GM12878 (cell line): ENCODE results near the gene POMT1.

Experiments
- BRCA1 ChIP-seq: IDR thresholded peaks from 2 replicates; pipeline ENCODE4 v1.6.1; 2011; ENCODE audit warnings: low read depth, low read length, improper control_type of control experiment
- CTCF ChIP-seq, 3 experiments: IDR thresholded peaks in 2 of 3; conservative IDR thresholded peaks in 1 of 3; 2 replicates each; pipeline ENCODE4 v1.5.1; 2011; ENCODE audit warnings: low read depth in 3 of 3, low read length in 3 of 3, mild to moderate bottlenecking in 3 of 3, control low read depth in 2 of 3, moderate library complexity in 2 of 3, inconsistent platforms in 1 of 3, mixed read lengths in 1 of 3; ENCODE audit not compliant: control insufficient read depth in 2 of 3, insufficient read depth in 1 of 3; ENCODE audit errors: extremely low read depth in 1 of 3
- EP300 ChIP-seq, 2 experiments: fragments of 150-350 bp in 1 of 2; IDR thresholded peaks; 2 replicates each; pipeline ENCODE4 v1.6.1; 2011 to 2012; ENCODE audit warnings: low read depth in 2 of 2, low read length in 2 of 2, borderline replicate concordance in 1 of 2, improper control_type of control experiment in 1 of 2, inconsistent platforms in 1 of 2; ENCODE audit not compliant: control insufficient read depth in 1 of 2
- ESRRA ChIP-seq: IDR thresholded peaks from 2 replicates; pipeline ENCODE4 v1.6.1; 2012; ENCODE audit warnings: mild to moderate bottlenecking, low read length, improper control_type of control experiment
- EZH2 ChIP-seq: IDR thresholded peaks from 2 replicates; pipeline ENCODE4 v1.6.1; 2012; ENCODE audit warnings: low read depth, mild to moderate bottlenecking, control low read depth, inconsistent platforms, low read length, borderline replicate concordance; ENCODE audit not compliant: control insufficient read depth
- FOXK2 ChIP-seq: fragments of 450-650 bp; IDR thresholded peaks from 2 replicates; pipeline ENCODE4 v1.6.1; 2017; ENCODE audit warnings: mild to moderate bottlenecking, moderate library complexity
- GABPA ChIP-seq: IDR thresholded peaks from 2 replicates; pipeline ENCODE4 v1.6.1; 2014; ENCODE audit warnings: antibody characterized with exemption, low read depth, mild to moderate bottlenecking, inconsistent platforms
- MTA3 ChIP-seq: IDR thresholded peaks from 2 replicates; pipeline ENCODE4 v1.6.1; 2012; ENCODE audit warnings: low read length, inconsistent platforms, borderline replicate concordance
- NRF1 ChIP-seq: conservative IDR thresholded peaks from 2 replicates; pipeline ENCODE4 v1.6.1; 2011; ENCODE audit warnings: mild to moderate bottlenecking, low read depth, low read length, improper control_type of control experiment
- TBL1XR1 ChIP-seq: IDR thresholded peaks from 2 replicates; pipeline ENCODE4 v1.6.1; 2012; ENCODE audit warnings: low read depth, low read length, improper control_type of control experiment

DNA sequence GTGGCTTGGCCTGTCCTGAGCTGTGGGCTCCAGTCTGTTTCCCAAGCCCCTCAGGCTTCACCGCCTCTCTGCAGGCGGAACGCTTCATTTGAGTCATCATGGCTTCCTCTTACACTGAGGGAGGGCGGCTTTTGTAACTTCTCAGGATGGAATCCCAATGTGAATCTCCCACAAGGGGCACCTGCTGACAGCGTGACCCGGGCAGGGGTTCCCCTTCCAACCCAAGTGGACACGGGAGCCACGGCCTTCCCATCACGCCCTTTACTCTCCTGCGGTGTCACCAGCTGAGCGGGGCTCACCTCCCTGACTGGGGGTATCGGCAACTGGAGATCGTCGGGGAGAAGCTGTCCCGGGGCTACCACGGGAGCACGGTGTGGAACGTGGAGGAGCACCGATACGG, 15.8 kb downstream of the POMT1 start:
- TF ChIP-seq MTA3 (no peak), NRF1 (no peak), ESRRA (no peak), FOXK2 (no peak), EP300 (IDR thresholded peaks at IDR 0.05; ENCODE audit: borderline replicate concordance in 1 of 2, control insufficient read depth in 1 of 2, low read depth in 2 of 2, low read length in 2 of 2) (no peak), CTCF (IDR thresholded peaks at IDR 0.05 in 2 of 3, conservative IDR thresholded peaks at IDR 0.05 in 1 of 3; ENCODE audit: control insufficient read depth in 2 of 3, extremely low read depth in 1 of 3, insufficient read depth in 1 of 3, low read depth in 3 of 3, low read length in 3 of 3) (no peak), GABPA (no peak), BRCA1 (no peak), EZH2 (no peak), TBL1XR1 (no peak)
